Astrocyte (in vitro differentiated cells and primary cell): Measurements from ENCODE around the gene SOX9.

Experiments used
- EZH2 ChIP-seq: IDR thresholded peaks from 2 replicates; pipeline ENCODE4 v1.6.1; 2012; ENCODE audit warnings: mild to moderate bottlenecking, low read length, inconsistent platforms; ENCODE audit not compliant: insufficient read depth
- TF ChIP-seq, protein P1 (sequence below): IDR thresholded peaks from 2 replicates; pipeline ENCODE4 v1.5.1; 2011; ENCODE audit warnings: low read depth, mild to moderate bottlenecking, inconsistent platforms, low read length, moderate library complexity; ENCODE audit not compliant: insufficient read depth

GRCh38 chr17:72167593-72167992, 46.8 kb downstream of the SOX9 start:
- TF ChIP-seq, protein P1, sequence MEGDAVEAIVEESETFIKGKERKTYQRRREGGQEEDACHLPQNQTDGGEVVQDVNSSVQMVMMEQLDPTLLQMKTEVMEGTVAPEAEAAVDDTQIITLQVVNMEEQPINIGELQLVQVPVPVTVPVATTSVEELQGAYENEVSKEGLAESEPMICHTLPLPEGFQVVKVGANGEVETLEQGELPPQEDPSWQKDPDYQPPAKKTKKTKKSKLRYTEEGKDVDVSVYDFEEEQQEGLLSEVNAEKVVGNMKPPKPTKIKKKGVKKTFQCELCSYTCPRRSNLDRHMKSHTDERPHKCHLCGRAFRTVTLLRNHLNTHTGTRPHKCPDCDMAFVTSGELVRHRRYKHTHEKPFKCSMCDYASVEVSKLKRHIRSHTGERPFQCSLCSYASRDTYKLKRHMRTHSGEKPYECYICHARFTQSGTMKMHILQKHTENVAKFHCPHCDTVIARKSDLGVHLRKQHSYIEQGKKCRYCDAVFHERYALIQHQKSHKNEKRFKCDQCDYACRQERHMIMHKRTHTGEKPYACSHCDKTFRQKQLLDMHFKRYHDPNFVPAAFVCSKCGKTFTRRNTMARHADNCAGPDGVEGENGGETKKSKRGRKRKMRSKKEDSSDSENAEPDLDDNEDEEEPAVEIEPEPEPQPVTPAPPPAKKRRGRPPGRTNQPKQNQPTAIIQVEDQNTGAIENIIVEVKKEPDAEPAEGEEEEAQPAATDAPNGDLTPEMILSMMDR, result no peak
- no peak for TF ChIP-seq EZH2
